Common myeloid progenitor, CD34-positive (primary cell): ENCODE measurements around the gene CACNA1A.

Experiments
- CTCF ChIA-PET: fragments of 350-600 bp; sonication (Branson Sonifier 250); formaldehyde crosslinking; loops from one replicate; lab custom pipeline; 2021; ENCODE audit warnings: antibody characterized with exemption; lab: Charles Lee
- POLR2A ChIA-PET: fragments of 350-600 bp; sonication (Branson Sonifier 250); formaldehyde crosslinking; loops from one replicate; lab custom pipeline; 2021; ENCODE audit warnings: antibody characterized with exemption; lab: Charles Lee
- DNase-seq, 3 donors: peaks; one replicate each; pipeline versions ENCODE4 v3.0.0 to v3.0.0-alpha.2; 2013
- H3K27ac ChIP-seq, 2 experiments: 1 replicate in 1 of 2; 2 replicates in 1 of 2; pipeline ENCODE4 v1.7.0; 2013; ENCODE audit warnings: inconsistent platforms in 2 of 2, low read length in 2 of 2, mild to moderate bottlenecking in 2 of 2, low read depth in 1 of 2, moderate library complexity in 1 of 2; ENCODE audit not compliant: severe bottlenecking in 2 of 2, insufficient read depth in 1 of 2, poor library complexity in 1 of 2
- H3K27me3 ChIP-seq, 5 experiments: replicated peaks in 2 of 5; 1 replicate in 3 of 5; 2 replicates in 2 of 5; pipeline versions ENCODE4 v1.6.1 to v1.7.0; 2013; ENCODE audit warnings: low read length in 4 of 5, mild to moderate bottlenecking in 2 of 5, moderate library complexity in 2 of 5, inconsistent platforms in 1 of 5; ENCODE audit not compliant: insufficient read depth in 5 of 5, control insufficient read depth in 4 of 5
- H3K36me3 ChIP-seq, 4 experiments: 1 replicate in 2 of 4; 2 replicates in 2 of 4; pipeline versions ENCODE4 v1.6.1 to v1.7.0; 2013; ENCODE audit warnings: low read length in 3 of 4, control low read depth in 1 of 4, mild to moderate bottlenecking in 1 of 4; ENCODE audit not compliant: control insufficient read depth in 4 of 4, insufficient read depth in 4 of 4
- H3K4me1 ChIP-seq, 4 experiments: 1 replicate in 3 of 4; 2 replicates in 1 of 4; pipeline versions ENCODE4 v1.6.1 to v1.7.1; 2013; ENCODE audit warnings: low read length in 3 of 4, mild to moderate bottlenecking in 3 of 4, control low read depth in 1 of 4, inconsistent platforms in 1 of 4, moderate library complexity in 1 of 4; ENCODE audit not compliant: control insufficient read depth in 4 of 4, insufficient read depth in 4 of 4; ENCODE audit errors: control extremely low read depth in 1 of 4
- H3K4me3 ChIP-seq, 7 experiments: 1 replicate in 4 of 7; 2 replicates in 3 of 7; pipeline versions ENCODE4 v1.5.1 to v1.7.0; 2013; ENCODE audit warnings: mild to moderate bottlenecking in 7 of 7, low read length in 6 of 7, moderate library complexity in 6 of 7, inconsistent platforms in 2 of 7, low read depth in 2 of 7, control low read depth in 1 of 7; ENCODE audit not compliant: insufficient read depth in 4 of 7, control insufficient read depth in 1 of 7; ENCODE audit errors: extremely low read depth in 1 of 7
- H3K9me3 ChIP-seq, 5 experiments: 1 replicate in 4 of 5; 2 replicates in 1 of 5; pipeline versions ENCODE4 v1.6.1 to v1.7.1; 2013; ENCODE audit warnings: low read length in 4 of 5, mild to moderate bottlenecking in 2 of 5, inconsistent platforms in 1 of 5, low read depth in 1 of 5, moderate library complexity in 1 of 5; ENCODE audit not compliant: control insufficient read depth in 4 of 5, insufficient read depth in 2 of 5; ENCODE audit errors: control extremely low read depth in 1 of 5
- WGBS: methylation state at CpG from one replicate; pipeline ENCODE4 v1.1.5; 2013; ENCODE audit not compliant: insufficient coverage; 5-methylcytosine and 5-hydroxymethylcytosine counted together

CACNA1A gene

DNA sequence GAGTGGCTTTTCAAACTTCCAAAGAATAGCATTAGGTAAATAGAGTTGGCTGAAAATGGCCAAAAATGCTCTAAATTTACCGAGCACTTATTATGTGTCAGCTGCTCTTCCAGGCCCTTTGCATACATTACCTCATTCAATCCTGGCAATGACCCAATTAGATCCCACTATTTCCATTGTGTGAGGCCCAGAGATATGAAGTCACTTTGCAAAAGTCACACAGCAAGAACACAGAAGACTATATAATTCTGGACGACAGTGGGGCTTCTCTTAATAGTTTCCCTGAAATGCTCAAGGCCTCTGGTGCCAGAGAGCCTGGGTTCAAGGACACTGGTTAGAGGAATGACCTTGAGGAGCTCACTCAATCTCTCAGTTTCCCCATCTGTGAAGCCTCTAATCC is 209.3 kb downstream of the CACNA1A start:
- no CpG with 5 or more reads among the region's 2 CpGs for WGBS
- H3K27me3 ChIP-seq, result peaks cover 4 to 36% (median 6%) of the 10 kb centered on the region in 5 experiments
- H3K9me3 ChIP-seq, result peaks cover 0 to 5% (median 0%) of the 10 kb centered on the region in 5 experiments
- no peak overlapping the region for H3K27ac ChIP-seq
- DNase-seq, result no peak
- H3K4me3 ChIP-seq, result no peak overlapping the region
- POLR2A ChIA-PET, result no interaction called here
- H3K4me1 ChIP-seq, result peaks cover 0 to 3% (median 3%) of the 10 kb centered on the region in 4 experiments
- CTCF ChIA-PET, result no interaction called here
- no peaks in the 10 kb centered on the region for H3K36me3 ChIP-seq

DNA sequence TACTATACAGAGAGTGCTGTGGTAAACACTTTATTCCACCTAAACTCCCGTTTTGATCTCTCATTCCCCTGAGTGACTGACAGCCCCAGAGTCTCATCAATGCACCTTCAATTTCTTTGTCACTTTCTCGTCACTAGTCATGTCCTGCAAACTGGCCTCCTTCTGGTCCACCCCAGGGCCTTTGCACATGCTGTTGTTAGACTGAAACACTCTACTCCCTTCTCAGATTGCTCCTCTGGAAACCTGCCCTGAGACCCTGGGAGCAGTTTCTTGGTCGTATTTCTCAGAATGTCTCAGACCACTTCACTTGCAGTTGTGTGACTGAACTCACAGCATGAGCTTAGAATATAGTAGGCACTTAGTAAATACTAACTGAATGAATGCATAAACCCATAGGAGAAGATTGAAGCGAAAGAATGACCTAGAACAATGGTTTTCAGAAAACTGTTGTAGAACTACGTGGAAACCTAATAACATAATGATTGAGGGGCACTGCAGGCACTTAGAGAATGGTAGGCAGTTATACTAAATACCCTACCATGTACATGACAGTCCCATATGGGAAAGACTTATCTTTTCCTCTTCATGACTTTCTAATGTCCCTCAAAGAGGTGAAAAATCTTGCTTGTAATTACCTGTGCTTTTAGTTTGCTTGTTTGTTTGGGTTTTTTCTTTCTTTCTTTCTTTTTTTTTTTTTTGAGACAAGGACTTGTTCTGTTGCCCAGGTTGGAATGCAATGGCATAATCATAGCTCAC is 211.3 kb downstream of the CACNA1A start:
- ChIA-PET CTCF (no interaction called here), POLR2A (no interaction called here)
- Histone ChIP-seq H3K4me1 (peaks cover 0 to 3% (median 3%) of the 10 kb centered on the region in 4 experiments), H3K27ac (no peak overlapping the region), H3K27me3 (peaks cover 2 to 26% (median 5%) of the 10 kb centered on the region in 5 experiments), H3K36me3 (no peaks in the 10 kb centered on the region), H3K4me3 (no peak overlapping the region), H3K9me3 (no peaks in the 10 kb centered on the region)
- 90% methylated on average over 3 of the region's 5 CpGs for WGBS
- no peak for DNase-seq

DNA sequence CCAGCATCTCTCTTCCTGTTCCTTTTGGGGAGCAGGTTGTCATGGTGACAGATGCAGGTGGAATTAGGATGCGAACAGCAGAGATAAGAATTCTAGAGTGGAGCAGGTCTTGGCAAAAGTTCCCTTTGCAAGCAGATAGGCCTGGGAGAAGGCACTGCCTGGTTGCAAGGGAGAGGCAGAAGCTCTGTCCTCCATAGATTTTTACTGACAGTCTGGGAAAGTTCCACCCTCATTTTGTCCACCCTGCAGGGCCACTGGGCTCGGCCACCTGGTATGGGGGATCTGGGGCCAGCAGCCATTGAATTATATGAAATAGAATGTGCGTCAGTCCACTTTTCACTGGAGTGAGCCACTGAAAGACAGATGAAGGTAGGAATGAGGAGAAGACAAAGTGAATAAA is 214.4 kb downstream of the CACNA1A start:
- 100% methylated on average over 2 of the region's 3 CpGs for WGBS
- Histone ChIP-seq H3K36me3 (no peaks in the 10 kb centered on the region), H3K4me3 (no peak overlapping the region), H3K4me1 (no peaks in the 10 kb centered on the region), H3K27me3 (peaks cover 0 to 2% (median 0%) of the 10 kb centered on the region in 5 experiments), H3K9me3 (no peaks in the 10 kb centered on the region), H3K27ac (no peak overlapping the region)
- ChIA-PET CTCF (interaction anchor here (1.1 kb wide), 1 partner anchor 11 kb away, joined by 3 read pairs; no protein-coding TSS in a partner anchor), POLR2A (no interaction called here)
- DNase-seq, result no peak

DNA sequence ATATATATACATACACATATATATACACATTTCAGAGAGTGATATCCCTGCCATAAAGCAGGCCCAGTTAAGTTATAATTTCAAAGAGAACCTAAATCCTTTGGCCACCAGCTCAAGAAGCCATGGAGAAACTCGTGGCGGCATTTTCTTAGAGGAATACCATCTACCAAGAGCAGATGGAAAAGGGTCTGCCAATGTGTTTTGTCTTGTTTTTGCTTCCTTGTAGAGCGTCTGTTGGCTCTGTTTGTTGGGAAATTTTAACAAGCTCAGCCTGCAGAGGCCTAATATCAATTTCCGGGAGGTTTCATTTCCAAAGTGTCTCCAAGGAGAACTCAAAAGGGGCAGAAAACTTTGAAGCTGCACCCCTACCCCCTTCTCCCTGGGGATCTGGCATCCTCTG is 215.5 kb downstream of the CACNA1A start:
- peaks cover 0 to under 1% (median 0%) of the 10 kb centered on the region in 5 experiments for H3K27me3 ChIP-seq
- no peak for DNase-seq
- H3K4me1 ChIP-seq, result no peaks in the 10 kb centered on the region
- no peaks in the 10 kb centered on the region for H3K9me3 ChIP-seq
- no peak overlapping the region for H3K27ac ChIP-seq
- no peaks in the 10 kb centered on the region for H3K36me3 ChIP-seq
- no peak overlapping the region for H3K4me3 ChIP-seq
- 100% methylated on average over 2 of the region's 4 CpGs for WGBS
- POLR2A ChIA-PET, result no interaction called here
- CTCF ChIA-PET, result no interaction called here

DNA sequence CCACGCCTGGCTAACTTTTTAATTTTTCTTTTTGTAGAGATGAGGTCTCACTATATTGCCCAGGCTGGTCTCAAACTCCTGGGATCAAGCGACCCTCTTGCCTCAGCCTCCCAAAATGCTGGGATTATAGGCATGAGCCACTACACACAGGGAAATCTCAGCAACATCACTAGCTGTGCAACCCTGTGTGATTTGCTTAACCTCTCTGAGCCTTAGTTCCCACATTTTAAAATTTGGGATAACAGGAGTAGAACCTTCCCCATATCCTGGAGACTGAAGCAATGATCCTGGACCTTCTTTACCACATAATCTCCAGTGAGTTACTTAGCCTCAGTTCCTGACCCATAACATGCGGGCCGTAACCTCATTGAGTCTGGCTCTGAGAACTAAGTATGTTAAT is 217.0 kb downstream of the CACNA1A start:
- no peak overlapping the region for H3K27ac ChIP-seq
- CTCF ChIA-PET, result interaction anchor here (1.0 kb wide), 1 partner anchor 11 kb away, joined by 3 read pairs; no protein-coding TSS in a partner anchor
- H3K9me3 ChIP-seq, result no peaks in the 10 kb centered on the region
- no peak for DNase-seq
- no peak overlapping the region for H3K4me3 ChIP-seq
- no peaks in the 10 kb centered on the region for H3K27me3 ChIP-seq
- POLR2A ChIA-PET, result no interaction called here
- WGBS, result 100% methylated on average over 3 of the region's 4 CpGs
- no peaks in the 10 kb centered on the region for H3K36me3 ChIP-seq
- H3K4me1 ChIP-seq, result peaks cover 0 to 3% (median 0%) of the 10 kb centered on the region in 4 experiments

DNA sequence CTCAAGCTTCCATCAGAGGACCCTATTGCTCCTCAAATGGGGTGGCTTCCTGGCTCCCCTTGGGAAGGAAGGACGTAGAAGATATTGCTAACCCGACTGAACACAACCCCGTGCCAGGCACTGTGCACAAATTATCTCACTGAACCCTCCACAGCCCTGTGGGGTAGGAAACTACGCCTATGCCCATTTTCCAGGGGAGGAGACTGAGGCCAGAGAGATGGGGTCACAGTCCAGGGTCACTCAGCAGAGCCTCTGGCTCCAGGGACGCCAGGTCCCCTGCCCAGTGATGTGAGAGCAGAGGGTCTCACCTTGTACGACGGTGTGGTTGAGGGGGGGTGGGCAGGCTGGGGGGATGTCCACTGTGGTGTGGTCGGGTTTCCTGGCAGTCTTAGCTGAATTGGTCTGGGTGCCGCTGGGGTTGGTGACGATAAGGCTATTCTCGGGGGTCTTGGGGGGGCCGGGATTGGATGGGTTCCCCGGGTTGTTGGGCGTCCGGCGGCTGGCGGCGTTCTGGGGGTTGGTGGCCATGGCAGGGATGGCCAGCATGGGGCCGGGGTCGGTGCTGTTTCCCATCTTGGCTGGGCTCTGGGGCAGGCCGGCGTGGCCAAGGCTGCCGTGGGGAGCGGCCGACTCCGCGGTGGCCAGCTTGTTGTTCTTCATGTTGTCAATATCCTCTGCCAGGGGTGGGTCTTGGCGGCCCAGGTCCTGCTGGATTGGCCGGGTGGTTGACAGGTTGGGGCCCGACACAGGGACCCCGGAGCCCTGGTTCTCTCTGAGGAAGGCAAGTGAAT is 219.9 kb downstream of the CACNA1A start:
- Histone ChIP-seq H3K27ac (no peak overlapping the region), H3K4me3 (no peak overlapping the region), H3K4me1 (peaks cover 0 to 8% (median 2%) of the 10 kb centered on the region in 4 experiments), H3K36me3 (no peaks in the 10 kb centered on the region), H3K9me3 (no peaks in the 10 kb centered on the region), H3K27me3 (peaks cover 0 to 5% (median 0%) of the 10 kb centered on the region in 5 experiments)
- 98% methylated on average over 29 of the region's 31 CpGs for WGBS
- POLR2A ChIA-PET, result no interaction called here
- CTCF ChIA-PET, result no interaction called here
- no peak for DNase-seq
